IMR-90 (cell line): Measurements from ENCODE around the gene LRRC1. TPM values are rescaled to one million over a fixed set of nuclear protein-coding genes. Genes with fewer than 3 reads are reported as not detected.

Experiments
- ATAC-seq: fragments of 200-7000 bp; cut with Tn5 transposase; 2 replicates; pipeline ENCODE4 v1.9.1; 2020; ENCODE audit warnings: low read depth, mild to moderate bottlenecking, moderate library complexity
- Bru-seq: library from RNA; stranded (reverse); fragments of 400-500 nt; gene quantifications from one replicate; lab custom pipeline; 2021; lab: Mats Ljungman, UMichigan
- BruChase-seq, 2 experiments: library from RNA; stranded (reverse); fragments of 400-500 nt; gene quantifications; one replicate each; lab custom pipeline; 2021; lab: Mats Ljungman, UMichigan
- BruUV-seq: library from RNA; stranded (reverse); fragments of 400-500 nt; replicated peaks from 2 replicates; lab custom pipeline; 2021; lab: Mats Ljungman, UMichigan
- CTCF ChIA-PET: fragments of 300-600 bp; formaldehyde crosslinking; extraction: SDS; loops from one replicate; lab custom pipeline; 2021; ENCODE audit warnings: antibody characterized with exemption; lab: Yijun Ruan, JAX
- POLR2A ChIA-PET: fragments of 300-600 bp; sonication (Branson Sonifier 250); formaldehyde crosslinking; loops from one replicate; lab custom pipeline; 2022; ENCODE audit warnings: antibody characterized with exemption; ENCODE audit not compliant: unreplicated experiment; lab: Charles Lee
- DNase-seq: peaks from one replicate; pipeline ENCODE4 v3.0.0; 2013
- H2AFZ ChIP-seq: replicated peaks from 2 replicates; pipeline ENCODE3; 2013; ENCODE audit warnings: low read length, mild to moderate bottlenecking; ENCODE audit not compliant: poor library complexity
- H2AK5ac ChIP-seq: 2 replicates; pipeline ENCODE4 v1.6.1; 2013; ENCODE audit warnings: low read depth, low read length, inconsistent platforms
- H2AK9ac ChIP-seq: replicated peaks from 2 replicates; pipeline ENCODE3; 2013; ENCODE audit warnings: mild to moderate bottlenecking, low read depth, low read length, moderate library complexity; ENCODE audit not compliant: poor library complexity
- H2BK120ac ChIP-seq: 2 replicates; pipeline ENCODE4 v1.6.1; 2013; ENCODE audit warnings: low read depth, low read length, inconsistent platforms
- H2BK15ac ChIP-seq: 3 replicates; pipeline ENCODE4 v1.6.1; 2013; ENCODE audit warnings: low read depth, low read length, inconsistent platforms
- H2BK20ac ChIP-seq: 2 replicates; pipeline ENCODE4 v1.6.1; 2013; ENCODE audit warnings: low read depth, mild to moderate bottlenecking, inconsistent platforms, low read length, moderate library complexity
- H2BK5ac ChIP-seq: 2 replicates; pipeline ENCODE4 v1.6.1; 2013; ENCODE audit warnings: mild to moderate bottlenecking, low read depth, low read length, inconsistent platforms; ENCODE audit not compliant: poor library complexity, severe bottlenecking
- H3K14ac ChIP-seq: replicated peaks from 2 replicates; pipeline ENCODE4 v1.6.1; 2013; ENCODE audit warnings: low read depth, low read length, inconsistent platforms
- H3K18ac ChIP-seq: 2 replicates; pipeline ENCODE4 v1.6.1; 2013; ENCODE audit warnings: low read depth, low read length, control low read depth
- H3K23ac ChIP-seq: 2 replicates; pipeline ENCODE4 v1.6.1; 2013; ENCODE audit warnings: low read depth, low read length, inconsistent platforms
- H3K27ac ChIP-seq: 2 replicates; pipeline ENCODE4 v1.5.1; 2013; ENCODE audit warnings: mild to moderate bottlenecking, control low read depth, low read length; ENCODE audit not compliant: insufficient read depth
- H3K27me3 ChIP-seq: 2 replicates; pipeline ENCODE4 v1.6.1; 2013; ENCODE audit warnings: low read length; ENCODE audit not compliant: control insufficient read depth, insufficient read depth
- H3K36me3 ChIP-seq: 2 replicates; pipeline ENCODE4 v1.6.1; 2013; ENCODE audit warnings: low read length, mixed read lengths; ENCODE audit not compliant: control insufficient read depth, insufficient read depth
- H3K4ac ChIP-seq: 2 replicates; pipeline ENCODE4 v1.6.1; 2013; ENCODE audit warnings: low read depth, low read length, inconsistent platforms
- H3K4me1 ChIP-seq: 2 replicates; pipeline ENCODE4 v1.6.1; 2013; ENCODE audit warnings: low read length, mixed read lengths; ENCODE audit not compliant: control insufficient read depth, insufficient read depth
- H3K4me2 ChIP-seq: 2 replicates; pipeline ENCODE4 v1.6.1; 2013; ENCODE audit warnings: low read depth, mild to moderate bottlenecking, control low read depth, low read length, moderate library complexity
- H3K4me3 ChIP-seq: 2 replicates; pipeline ENCODE4 v1.5.1; 2013; ENCODE audit warnings: low read depth, mild to moderate bottlenecking, control low read depth, low read length, moderate library complexity; ENCODE audit not compliant: insufficient read depth
- H3K56ac ChIP-seq: 2 replicates; pipeline ENCODE4 v1.6.1; 2013; ENCODE audit warnings: low read length, inconsistent platforms; ENCODE audit not compliant: insufficient read depth; ENCODE audit errors: extremely low read depth
- H3K79me1 ChIP-seq, 2 experiments: 2 replicates each; pipeline ENCODE4 v1.6.1; 2013; ENCODE audit warnings: low read length in 2 of 2, inconsistent platforms in 1 of 2, low read depth in 1 of 2
- H3K9ac ChIP-seq: 2 replicates; pipeline ENCODE4 v1.6.1; 2013; ENCODE audit warnings: low read depth, low read length, control low read depth
- H3K9me1 ChIP-seq: 2 replicates; pipeline ENCODE4 v1.6.1; 2013; ENCODE audit warnings: low read length, inconsistent platforms; ENCODE audit not compliant: insufficient read depth
- H3K9me3 ChIP-seq: 2 replicates; pipeline ENCODE4 v1.6.1; 2013; ENCODE audit warnings: low read length; ENCODE audit not compliant: control insufficient read depth, insufficient read depth
- H4K20me1 ChIP-seq: 2 replicates; pipeline ENCODE4 v1.6.1; 2013; ENCODE audit warnings: low read length, inconsistent platforms; ENCODE audit not compliant: insufficient read depth
- H4K5ac ChIP-seq: 2 replicates; pipeline ENCODE4 v1.6.1; 2013; ENCODE audit warnings: mild to moderate bottlenecking, low read depth, low read length, control low read depth
- H4K8ac ChIP-seq, 2 experiments: 2 replicates each; pipeline ENCODE4 v1.6.1; 2013; ENCODE audit warnings: low read depth in 2 of 2, low read length in 2 of 2, control low read depth in 1 of 2, inconsistent platforms in 1 of 2
- H4K91ac ChIP-seq: 2 replicates; pipeline ENCODE4 v1.6.1; 2013; ENCODE audit warnings: low read depth, low read length, inconsistent platforms; ENCODE audit not compliant: insufficient read depth
- ELK1 ChIP-seq: fragments of 150-350 bp; IDR thresholded peaks from 2 replicates; pipeline ENCODE4 v1.6.1; 2016; ENCODE audit warnings: low read depth, mild to moderate bottlenecking, low read length, moderate library complexity, borderline replicate concordance
- MAZ ChIP-seq: IDR thresholded peaks from 2 replicates; pipeline ENCODE4 v1.6.1; 2012; ENCODE audit warnings: low read depth, mild to moderate bottlenecking, low read length, improper control_type of control experiment, moderate library complexity, borderline replicate concordance
- MXI1 ChIP-seq: IDR thresholded peaks from 2 replicates; pipeline ENCODE4 v1.6.1; 2012; ENCODE audit warnings: low read depth, mild to moderate bottlenecking, low read length, moderate library complexity, borderline replicate concordance
- POLR2A ChIP-seq: IDR thresholded peaks from 2 replicates; pipeline ENCODE4 v1.6.1; 2012; ENCODE audit warnings: mild to moderate bottlenecking, low read depth, low read length
- RFX5 ChIP-seq: IDR thresholded peaks from 2 replicates; pipeline ENCODE4 v1.8.0; 2012; ENCODE audit warnings: low read depth, mild to moderate bottlenecking, low read length, moderate library complexity
- USF2 ChIP-seq: fragments of 150-350 bp; IDR thresholded peaks from 2 replicates; pipeline ENCODE4 v1.6.1; 2017; ENCODE audit warnings: mild to moderate bottlenecking, antibody characterized with exemption, low read length, low read depth
- WGBS, 2 experiments: methylation state at CpG; one replicate each; pipeline versions ENCODE4 v1.1.5 to v1.1.7; 2013; ENCODE audit warnings: missing lambda C conversion rate in 2 of 2; ENCODE audit not compliant: insufficient read length in 1 of 2; ENCODE audit errors: extremely low coverage in 2 of 2; 5-methylcytosine and 5-hydroxymethylcytosine counted together
- dilution Hi-C: fragments of 300-500 bp; cut with HindIII; formaldehyde crosslinking; loops from one replicate; pipeline ENCODE4 v1.14.3; 2018; ENCODE audit warnings: low sequenced_read_pairs; ENCODE audit not compliant: unreplicated experiment
- in situ Hi-C: fragments of 300-500 bp; cut with MboI; formaldehyde crosslinking; loops from 3 replicates; pipeline ENCODE4 v1.14.3; 2019; ENCODE audit warnings: low sequenced_read_pairs, inconsistent platforms, mixed read lengths
- intact Hi-C: fragments of 100-400 bp; cut with micrococcal nuclease; formaldehyde crosslinking; loops from 2 replicates; pipeline ENCODE4 v1.10.0; 2022
- long read RNA-seq: library from polyadenylated mRNA; unstranded; transcript quantifications from one replicate; pipeline ENCODE4 v2.0.0, GENCODE V29; 2021; ENCODE audit not compliant: unreplicated experiment
- polyA plus RNA-seq, 3 experiments: library from polyadenylated mRNA; depleted of rRNA; stranded (reverse); fragments of >200 nt; gene quantifications; 2 replicates each; pipeline ENCODE4 v1.2.3, GENCODE V29; 2012; ENCODE audit warnings: low replicate concordance in 1 of 3
- total RNA-seq: library from RNA; depleted of rRNA; stranded (reverse); fragments of >200 nt; gene quantifications from 2 replicates; pipeline ENCODE4 v1.2.3, GENCODE V29; 2012; rRNA removed

LRRC1 gene
- total RNA-seq: 6.1 and 6.7 TPM in 2 replicates
- 4.3 and 5.1 TPM in 2 replicates for polyA plus RNA-seq (2012; rRNA removed)
- polyA plus RNA-seq (2012; cell fraction: cytosol; rRNA removed): 3.1 and 3.6 TPM in 2 replicates
- polyA plus RNA-seq (2012; cell fraction: nucleus; rRNA removed; ENCODE audit: low replicate concordance): 5.1 and 13.1 TPM in 2 replicates
- percentile 73 among the genes with signal in this experiment for Bru-seq, nascent RNA
- BruChase-seq, experiment 1, labeled RNA remaining after a 6-hour chase: percentile 58 among the genes with signal in this experiment
- BruChase-seq, experiment 2, labeled RNA remaining after a 2-hour chase: percentile 62 among the genes with signal in this experiment
- long read RNA-seq, transcript LRRC1-202 (14 exons, 3,180 nt): major isoform, 34 of 47 reads
- long read RNA-seq, partial matches to known transcripts: 4 of 47 reads
- long read RNA-seq, other reads (novel, unspliced or antisense): 5 of 47 reads

- peak within 1 kb of the TSS; percentile 73 for H2BK5ac ChIP-seq
- H3K4ac ChIP-seq: peak within 1 kb of the TSS; percentile 73
- H2BK20ac ChIP-seq: peak within 1 kb of the TSS; percentile 54; the same call in 1 of the 2 replicates
- H3K4me1 ChIP-seq: peaks cover 7% of the 10 kb centered on the region
- peak within 1 kb of the TSS; percentile 66 for H3K14ac ChIP-seq
- H2BK15ac ChIP-seq: peak within 1 kb of the TSS; percentile 49; the same call in 2 of the 3 replicates
- peak; percentile 88 for DNase-seq
- peak within 1 kb of the TSS; percentile 25; the same call in 1 of the 2 replicates for H2AK5ac ChIP-seq
- peak within 1 kb of the TSS; percentile 74 for H4K91ac ChIP-seq
- H4K8ac ChIP-seq: peak within 1 kb of the TSS; percentile 71 to 97
- ChIA-PET CTCF (interaction anchor here (0.5 to 5.0 kb wide), 6 partner anchors 12 to 162 kb away, joined by 3 to 67 read pairs (median 3); no protein-coding TSS in a partner anchor), POLR2A (interaction anchor here (0.8 kb wide), 1 partner anchor 161 kb away, joined by 3 read pairs; no protein-coding TSS in a partner anchor)
- peak within 1 kb of the TSS; percentile 79 for H3K27ac ChIP-seq
- TF ChIP-seq USF2: no peak
- TF ChIP-seq MAZ: 0 out of 2 replicates have a peak, but pooled peaks have one; percentile 79
- TF ChIP-seq ELK1: no peak
- TF ChIP-seq MXI1: peak; percentile 8; the same call in 1 of the 2 replicates
- TF ChIP-seq POLR2A: peak; percentile 33; the same call in 1 of the 2 replicates
- no peak for TF ChIP-seq RFX5
- H3K9me1 ChIP-seq: no peaks in the 10 kb centered on the region
- H3K36me3 ChIP-seq: no peaks in the 10 kb centered on the region
- peak within 1 kb of the TSS; percentile 74 for H2AK9ac ChIP-seq
- peaks cover 20 to 33% of the 10 kb centered on the region in 2 experiments for H3K79me1 ChIP-seq
- intact Hi-C loops: loop anchor here (1.0 to 10.0 kb wide), 4 partner anchors 67 to 247 kb away; no protein-coding TSS in a partner anchor
- no peaks in the 10 kb centered on the region for H3K9me3 ChIP-seq
- H3K23ac ChIP-seq: peak within 1 kb of the TSS; percentile 88
- WGBS, 2 experiments: 0% methylated on average over 44 of the region's 75 CpGs; no CpG with 5 or more reads in 1 of the 2 experiments
- H2AFZ ChIP-seq: peak within 1 kb of the TSS; percentile 98
- H3K4me3 ChIP-seq: peak within 1 kb of the TSS; percentile 82
- no peaks in the 10 kb centered on the region for H3K27me3 ChIP-seq
- no TSS peak for BruUV-seq
- peak within 1 kb of the TSS; percentile 98 for H3K4me2 ChIP-seq
- peak within 1 kb of the TSS; percentile 72 for H3K18ac ChIP-seq
- dilution Hi-C loops: no loop called here
- H4K5ac ChIP-seq: peak within 1 kb of the TSS; percentile 49
- peak; percentile 87 for ATAC-seq
- peak within 1 kb of the TSS; percentile 81 for H2BK120ac ChIP-seq
- peak within 1 kb of the TSS; percentile 91 for H3K56ac ChIP-seq
- peak within 1 kb of the TSS; percentile 85 for H3K9ac ChIP-seq
- peaks cover 5% of the 10 kb centered on the region; the same call in 1 of the 2 replicates for H4K20me1 ChIP-seq
- in situ Hi-C loops: loop anchor here (5.0 to 10.0 kb wide), 2 partner anchors 157 to 260 kb away; no protein-coding TSS in a partner anchor
These were observed at the start of gene LRRC1 for GRCh38 chr6:53794720-53795339. Gene LRRC1 (plus strand): TSS chr6:53795005. CDS start chr6:53795257, 252 bp downstream.
